Measurements from ENCODE around the gene TUBB2B. TPM values are rescaled to one million over a fixed set of nuclear protein-coding genes. Genes with fewer than 3 reads are reported as not detected.

The TUBB2B gene
- total and polyA plus RNA-seq, 2 experiments from 2014 or later, result 29.8 to 57.6 TPM

DNA sequence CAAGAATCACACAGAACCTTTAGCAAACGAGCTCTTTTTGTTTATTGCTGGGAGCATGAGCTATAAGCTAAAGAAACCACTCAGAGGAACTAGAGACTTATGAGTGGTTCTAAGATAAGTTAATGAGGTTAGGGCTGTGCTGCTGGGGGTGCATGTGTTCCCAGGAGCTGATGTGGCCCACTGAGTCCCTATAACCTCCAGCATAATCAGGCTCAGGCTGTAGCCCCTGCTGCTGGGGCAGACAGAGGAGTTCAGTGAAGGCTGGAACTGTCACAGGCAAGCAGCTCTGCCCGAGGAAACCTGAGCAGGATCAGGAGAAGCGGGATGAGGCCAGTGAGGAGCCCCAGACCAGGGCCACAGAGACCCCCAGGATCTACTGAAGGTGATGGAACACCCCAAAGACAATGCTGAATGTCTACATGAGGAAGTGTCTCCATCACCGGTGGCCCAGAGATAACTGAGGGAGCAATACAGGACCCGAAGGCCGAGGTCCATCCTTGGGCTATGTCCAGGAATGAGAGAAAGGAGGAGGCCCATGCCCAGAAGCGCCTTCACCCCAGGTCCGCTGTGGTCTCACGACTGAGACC, 17.3 kb downstream of the TUBB2B start:
- H3K36me3 ChIP-seq, result no peaks in the 10 kb centered on the region
- TF ChIP-seq, protein P1, sequence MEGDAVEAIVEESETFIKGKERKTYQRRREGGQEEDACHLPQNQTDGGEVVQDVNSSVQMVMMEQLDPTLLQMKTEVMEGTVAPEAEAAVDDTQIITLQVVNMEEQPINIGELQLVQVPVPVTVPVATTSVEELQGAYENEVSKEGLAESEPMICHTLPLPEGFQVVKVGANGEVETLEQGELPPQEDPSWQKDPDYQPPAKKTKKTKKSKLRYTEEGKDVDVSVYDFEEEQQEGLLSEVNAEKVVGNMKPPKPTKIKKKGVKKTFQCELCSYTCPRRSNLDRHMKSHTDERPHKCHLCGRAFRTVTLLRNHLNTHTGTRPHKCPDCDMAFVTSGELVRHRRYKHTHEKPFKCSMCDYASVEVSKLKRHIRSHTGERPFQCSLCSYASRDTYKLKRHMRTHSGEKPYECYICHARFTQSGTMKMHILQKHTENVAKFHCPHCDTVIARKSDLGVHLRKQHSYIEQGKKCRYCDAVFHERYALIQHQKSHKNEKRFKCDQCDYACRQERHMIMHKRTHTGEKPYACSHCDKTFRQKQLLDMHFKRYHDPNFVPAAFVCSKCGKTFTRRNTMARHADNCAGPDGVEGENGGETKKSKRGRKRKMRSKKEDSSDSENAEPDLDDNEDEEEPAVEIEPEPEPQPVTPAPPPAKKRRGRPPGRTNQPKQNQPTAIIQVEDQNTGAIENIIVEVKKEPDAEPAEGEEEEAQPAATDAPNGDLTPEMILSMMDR (IDR thresholded peaks at IDR 0.05; ENCODE audit: low read depth, low read length), result no peak
- H3K4me1 ChIP-seq (ENCODE audit: low read depth), result peaks cover 19% of the 10 kb centered on the region
- H3K27ac ChIP-seq, result no peak overlapping the region
- H3K27me3 ChIP-seq, result no peaks in the 10 kb centered on the region
- no peaks in the 10 kb centered on the region for H3K9me3 ChIP-seq (ENCODE audit: low read depth)
- DNase-seq (ENCODE audit: low read depth in 1 of 2, low spot score in 1 of 2), result no peak
- H3K4me3 ChIP-seq, result no peak overlapping the region

DNA sequence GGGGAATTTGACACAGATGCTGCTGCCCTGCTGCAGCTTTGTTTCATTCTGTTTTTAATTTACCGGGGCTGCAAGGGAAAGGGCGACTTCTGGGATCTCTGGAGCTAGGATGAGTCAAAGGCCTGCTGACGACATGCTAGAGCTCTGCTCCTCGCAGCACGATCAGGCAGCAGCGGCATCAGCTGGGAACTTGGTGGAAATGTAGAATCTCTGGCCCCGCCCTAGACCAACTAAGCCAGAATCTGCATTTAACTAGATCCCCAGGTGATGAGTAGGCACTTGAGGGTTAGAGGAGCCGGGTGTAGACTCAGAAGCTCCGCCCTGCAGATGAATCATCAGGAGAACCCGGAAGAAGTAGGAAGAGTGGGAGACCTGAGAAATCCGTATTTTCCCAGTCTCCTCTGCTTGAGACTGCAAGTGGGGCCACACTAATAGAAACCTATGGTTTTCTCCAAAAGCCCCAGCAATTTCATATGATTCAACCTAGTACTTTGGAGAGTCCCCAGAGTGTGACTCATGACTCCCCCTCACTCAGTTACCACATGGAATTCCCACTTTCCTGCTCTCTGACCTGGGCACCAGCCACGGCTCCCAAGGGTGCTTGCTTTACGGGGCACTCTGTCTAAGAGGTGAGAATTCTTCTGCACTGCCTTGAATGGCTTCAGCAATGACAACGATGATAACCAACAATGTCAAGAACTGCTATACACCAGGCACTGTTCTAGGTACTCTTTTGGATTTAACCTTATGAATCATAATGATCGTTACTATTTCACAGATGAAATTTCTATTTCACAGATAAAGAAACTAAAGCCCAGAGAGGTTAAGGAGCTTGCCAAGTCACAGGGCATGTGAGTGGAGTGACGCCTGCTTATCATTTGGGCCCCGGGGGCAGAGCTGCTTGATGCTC, 18.1 kb downstream of the TUBB2B start:
- peaks cover 19% of the 10 kb centered on the region for H3K4me1 ChIP-seq (ENCODE audit: low read depth)
- peak; percentile 68 to 93 for DNase-seq (ENCODE audit: low read depth in 1 of 2, low spot score in 1 of 2)
- no peak overlapping the region for H3K27ac ChIP-seq
- H3K27me3 ChIP-seq, result no peaks in the 10 kb centered on the region
- H3K36me3 ChIP-seq, result no peaks in the 10 kb centered on the region
- no peaks in the 10 kb centered on the region for H3K9me3 ChIP-seq (ENCODE audit: low read depth)
- H3K4me3 ChIP-seq, result no peak overlapping the region
- TF ChIP-seq, protein P1 (IDR thresholded peaks at IDR 0.05; ENCODE audit: low read depth, low read length), result peak; percentile 35

DNA sequence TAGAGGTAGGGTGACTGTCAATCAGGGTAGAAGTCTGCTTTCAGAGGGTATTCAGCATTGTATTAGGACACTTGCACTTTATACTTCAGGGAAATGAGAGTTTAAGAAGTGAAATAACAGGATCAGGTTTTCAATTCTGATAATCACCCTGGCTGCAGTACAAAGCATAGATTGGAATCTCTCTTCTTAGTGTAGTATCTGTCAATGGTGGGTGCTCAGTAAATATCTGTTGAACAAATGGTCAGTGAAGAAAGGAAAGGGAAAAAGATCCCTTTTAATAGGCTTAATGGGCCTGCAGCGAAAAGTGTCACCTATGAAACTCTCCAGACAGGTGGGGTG, 18.7 kb downstream of the TUBB2B start:
- no peaks in the 10 kb centered on the region for H3K27me3 ChIP-seq
- no peak overlapping the region for H3K27ac ChIP-seq
- TF ChIP-seq, protein P1 (IDR thresholded peaks at IDR 0.05; ENCODE audit: low read depth, low read length), result no peak
- H3K9me3 ChIP-seq (ENCODE audit: low read depth), result no peaks in the 10 kb centered on the region
- H3K4me1 ChIP-seq (ENCODE audit: low read depth), result peaks cover 19% of the 10 kb centered on the region
- no peaks in the 10 kb centered on the region for H3K36me3 ChIP-seq
- no peak overlapping the region for H3K4me3 ChIP-seq
- no peak for DNase-seq (ENCODE audit: low read depth in 1 of 2, low spot score in 1 of 2)

DNA sequence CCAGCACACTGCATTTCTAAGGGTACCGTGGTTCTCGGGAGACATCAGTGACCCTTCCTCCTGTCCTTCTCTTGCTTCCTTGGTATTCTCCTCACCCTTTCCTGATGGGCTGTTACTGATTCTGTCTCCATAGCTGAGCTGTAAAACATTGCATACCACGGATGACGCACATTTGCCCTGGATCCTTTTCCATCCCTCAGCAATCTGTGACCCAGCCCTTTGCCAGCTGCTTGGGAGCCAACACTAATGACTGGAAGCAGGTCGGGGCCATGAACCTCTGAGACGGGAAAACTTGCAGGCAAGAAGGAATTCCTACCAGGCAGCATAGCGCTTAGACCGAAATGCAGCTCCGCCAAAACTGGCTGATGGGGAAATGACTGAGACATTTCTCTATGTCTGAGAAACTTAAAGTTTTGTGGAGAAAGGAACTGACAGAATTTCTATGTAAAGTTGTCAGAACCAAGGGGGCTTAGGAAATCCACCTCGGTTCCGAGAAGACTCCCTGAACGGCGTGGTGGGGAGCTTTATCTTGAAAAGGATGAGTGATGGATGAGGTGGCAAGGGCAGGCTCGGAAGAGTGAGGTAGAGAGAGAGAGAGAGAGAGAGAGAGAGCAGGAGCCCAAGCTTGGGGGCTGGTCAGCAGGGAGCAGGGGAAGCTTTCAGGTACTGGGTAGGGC, 19.2 kb downstream of the TUBB2B start:
- TF ChIP-seq, protein P1 (IDR thresholded peaks at IDR 0.05; ENCODE audit: low read depth, low read length), result no peak
- no peak overlapping the region for H3K27ac ChIP-seq
- H3K27me3 ChIP-seq, result no peaks in the 10 kb centered on the region
- no peaks in the 10 kb centered on the region for H3K36me3 ChIP-seq
- H3K4me3 ChIP-seq, result no peak overlapping the region
- H3K9me3 ChIP-seq (ENCODE audit: low read depth), result no peaks in the 10 kb centered on the region
- DNase-seq (ENCODE audit: low read depth in 1 of 2, low spot score in 1 of 2), result peak in 1 of 2 donors; percentile 92
- H3K4me1 ChIP-seq (ENCODE audit: low read depth), result peaks cover 19% of the 10 kb centered on the region

DNA sequence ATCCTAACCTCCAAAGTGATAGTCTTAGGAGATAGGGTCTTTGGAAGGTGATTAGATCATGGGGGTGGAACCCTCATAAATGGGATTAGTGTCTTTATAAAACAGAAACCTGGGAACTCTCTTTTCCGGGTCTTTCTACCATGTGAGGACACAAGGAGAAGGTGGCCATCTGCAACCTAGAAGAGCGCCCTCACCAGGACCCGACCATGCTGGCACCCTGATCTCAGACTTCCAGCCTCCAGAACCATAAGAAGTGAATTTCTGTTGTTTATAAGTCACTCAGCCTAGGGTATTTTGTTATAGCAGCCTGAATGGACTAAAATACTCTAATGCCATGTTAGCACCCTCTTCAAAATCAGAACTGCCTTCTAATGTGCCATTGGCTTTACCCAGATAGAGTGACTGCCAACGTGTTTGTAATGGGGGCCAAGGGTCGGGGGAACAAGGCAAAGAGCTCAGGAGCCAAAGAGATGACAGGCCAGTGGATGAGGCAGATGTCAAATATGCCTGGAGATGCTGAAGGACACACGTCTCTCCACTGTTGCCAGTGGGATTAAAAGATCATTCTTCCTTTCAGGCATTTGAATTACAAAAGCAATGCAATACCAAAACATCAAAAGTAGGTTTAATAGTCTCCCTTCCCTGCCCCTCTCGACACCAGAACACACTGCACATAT, 21.0 kb downstream of the TUBB2B start:
- Histone ChIP-seq H3K27ac (no peak overlapping the region), H3K4me1 (ENCODE audit: low read depth) (peaks cover 14% of the 10 kb centered on the region), H3K9me3 (ENCODE audit: low read depth) (no peaks in the 10 kb centered on the region), H3K27me3 (no peaks in the 10 kb centered on the region), H3K4me3 (no peak overlapping the region), H3K36me3 (no peaks in the 10 kb centered on the region)
- TF ChIP-seq, protein P1 (IDR thresholded peaks at IDR 0.05; ENCODE audit: low read depth, low read length), result peak; percentile 12
- DNase-seq (ENCODE audit: low read depth in 1 of 2, low spot score in 1 of 2), result no peak

Measured in cardiac muscle cell (in vitro differentiated cells and primary cell).